Measurements from ENCODE around the gene FGD6.
"Not testable (repeated sequence)": the region's sequence is repeated elsewhere in the genome, so short reads cannot be mapped to it uniquely, and the experiment has no call there.

Gene FGD6

DNA sequence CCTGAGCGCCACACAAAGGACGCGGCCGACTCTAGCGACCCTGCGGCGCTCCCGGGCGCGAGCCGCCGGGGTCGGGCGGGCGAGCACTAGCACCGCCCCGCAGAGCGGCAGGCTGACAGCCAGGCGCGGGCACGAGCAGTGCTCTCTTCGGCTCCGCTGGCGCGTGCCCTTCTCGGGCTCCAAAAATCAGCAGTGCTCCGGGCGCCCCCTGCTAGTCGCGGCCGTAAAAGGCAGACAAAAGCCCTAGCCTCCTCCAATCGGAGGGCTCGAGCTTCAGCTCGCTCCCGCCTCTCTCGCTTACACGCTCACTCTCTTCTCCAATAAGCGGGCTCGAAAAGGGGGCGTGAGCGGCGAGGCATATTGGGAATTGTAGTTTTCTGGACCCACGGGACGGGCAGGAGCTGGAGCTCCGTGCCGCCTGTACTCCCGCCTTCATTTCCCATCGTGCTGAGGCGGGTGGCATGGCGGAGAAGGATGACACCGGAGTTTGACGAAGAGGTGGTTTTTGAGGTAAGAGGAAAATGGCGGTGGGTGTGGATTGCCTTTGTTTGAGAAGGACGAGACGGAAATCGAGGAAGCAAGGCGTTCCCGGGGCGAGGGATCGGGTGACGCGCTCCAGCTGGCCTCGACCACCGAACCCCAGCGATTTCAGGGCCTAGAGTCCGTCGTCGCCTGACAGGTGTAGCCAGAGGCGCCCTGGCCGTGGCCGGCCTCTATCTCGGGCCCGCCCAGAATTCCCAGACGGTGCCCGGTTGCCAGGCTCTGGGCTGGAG, at the start of gene FGD6, which contains the start of gene VEZT:
FGD6 (minus strand) TSS at position 91 of the 773 bp plus-strand sequence. CDS start 227 bp downstream, outside the sequence.
VEZT (plus strand) TSS at position 431 of the 773 bp plus-strand sequence; CDS start at position 475, 44 bp downstream.
- DNase-seq (ENCODE audit: low read depth, low spot score), result peak; percentile 98

DNA sequence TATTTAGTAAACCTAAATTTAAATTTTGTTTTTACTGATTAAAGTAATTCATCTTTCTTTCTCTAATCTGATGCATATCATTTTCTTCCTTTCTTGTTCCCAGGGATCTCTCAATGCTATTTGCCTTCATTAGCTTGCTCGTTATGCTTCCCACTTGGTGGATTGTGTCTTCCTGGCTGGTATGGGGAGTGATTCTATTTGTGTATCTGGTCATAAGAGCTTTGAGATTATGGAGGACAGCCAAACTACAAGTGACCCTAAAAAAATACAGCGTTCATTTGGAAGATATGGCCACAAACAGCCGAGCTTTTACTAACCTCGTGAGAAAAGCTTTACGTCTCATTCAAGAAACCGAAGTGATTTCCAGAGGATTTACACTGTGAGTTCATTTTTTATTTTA, 49.0 kb upstream of the FGD6 start:
- DNase-seq (ENCODE audit: low read depth, low spot score), result no peak

DNA sequence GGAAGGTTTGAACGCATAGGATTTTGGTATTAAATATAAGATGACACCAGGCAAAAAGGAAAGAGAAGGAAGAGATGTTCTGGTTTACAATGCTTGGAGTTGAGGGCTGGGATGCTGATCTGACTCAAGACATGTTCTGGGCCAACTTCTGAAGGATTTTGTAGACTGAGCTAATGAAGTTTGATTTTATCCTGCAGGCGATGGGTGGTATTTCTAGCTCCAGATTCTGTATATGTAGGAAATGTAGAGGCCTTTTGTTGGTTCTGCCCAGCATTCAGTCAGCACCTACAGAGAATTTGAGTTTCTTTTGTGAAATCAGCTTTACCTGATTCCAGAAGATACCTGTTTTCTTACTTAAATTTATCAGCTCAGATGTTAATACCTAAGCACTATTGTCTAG, 48.5 kb upstream of the FGD6 start:
- DNase-seq (ENCODE audit: low read depth, low spot score), result no peak

DNA sequence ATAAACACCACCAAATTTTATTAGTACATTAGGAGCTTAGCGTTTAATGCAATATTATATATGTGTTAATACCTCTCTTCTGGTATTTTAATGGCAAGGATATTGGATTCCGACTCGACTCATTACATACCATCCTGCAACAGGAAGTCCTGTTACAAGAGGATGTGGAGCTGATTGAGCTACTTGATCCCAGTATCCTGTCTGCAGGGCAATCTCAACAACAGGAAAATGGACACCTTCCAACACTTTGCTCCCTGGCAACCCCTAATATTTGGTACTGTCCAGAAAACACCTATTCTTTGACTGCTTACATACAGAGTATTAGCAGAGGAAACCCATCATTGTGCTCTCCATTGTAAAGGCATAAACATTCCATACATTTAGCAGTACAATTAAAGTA, 45.5 kb upstream of the FGD6 start:
- DNase-seq (ENCODE audit: low read depth, low spot score), result no peak

DNA sequence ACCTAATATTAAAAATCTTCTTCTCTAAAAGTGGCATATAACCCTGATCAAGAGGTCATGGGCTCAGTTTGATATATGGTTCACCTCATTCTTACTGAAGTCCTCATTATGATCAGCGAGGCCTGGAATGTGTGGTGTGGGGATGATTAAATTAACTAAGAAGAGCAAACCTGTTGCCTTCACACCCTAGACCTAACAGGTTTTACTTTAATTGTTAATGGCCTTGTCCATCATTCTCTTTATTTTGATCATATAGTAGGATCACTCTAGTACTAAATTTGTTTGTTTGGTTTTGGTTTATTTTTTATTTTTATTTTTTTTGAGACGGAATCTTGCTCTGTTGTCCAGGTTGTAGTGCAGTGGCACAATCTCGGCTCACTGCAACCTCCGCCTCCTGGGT, 43.8 kb upstream of the FGD6 start:
- no peak for DNase-seq (ENCODE audit: low read depth, low spot score)

DNA sequence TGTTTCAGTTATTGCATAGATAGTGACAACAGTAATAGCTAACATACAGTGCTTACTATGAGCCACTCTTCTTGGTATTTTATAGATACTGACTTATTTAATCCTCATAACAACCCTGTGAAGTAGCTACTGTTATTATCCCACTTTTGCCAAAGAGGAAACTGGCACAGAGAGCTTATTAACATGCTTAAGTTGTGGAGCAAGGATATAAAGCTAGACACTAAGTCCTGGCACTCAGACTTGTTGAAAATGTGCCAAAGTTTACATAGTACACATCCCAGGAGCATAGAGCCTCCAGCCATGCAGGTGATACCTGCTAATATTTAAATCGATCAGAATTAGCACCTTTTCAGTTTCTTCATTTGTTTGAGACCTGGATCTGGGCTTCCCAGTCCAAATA, 42.1 kb upstream of the FGD6 start:
- no peak for DNase-seq (ENCODE audit: low read depth, low spot score)

DNA sequence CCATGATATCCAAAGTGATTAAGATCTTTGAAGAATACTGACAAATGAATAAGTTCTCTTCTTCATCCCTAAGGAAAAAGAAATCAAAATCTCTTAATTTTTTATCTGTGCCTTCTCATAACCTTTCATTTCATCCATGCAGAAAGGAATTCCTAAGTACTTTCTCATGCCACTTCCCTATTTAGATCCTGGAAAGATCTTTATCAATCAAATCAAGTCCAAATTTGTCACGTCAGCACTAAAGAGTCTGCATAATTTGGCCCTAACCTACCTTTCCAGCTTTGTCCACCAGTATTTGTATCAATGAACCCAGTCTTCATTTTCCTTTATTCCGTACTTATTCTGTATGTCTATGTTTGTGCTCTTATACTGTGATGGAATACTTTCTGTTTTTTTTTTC, 41.5 kb upstream of the FGD6 start:
- no peak for DNase-seq (ENCODE audit: low read depth, low spot score)

DNA sequence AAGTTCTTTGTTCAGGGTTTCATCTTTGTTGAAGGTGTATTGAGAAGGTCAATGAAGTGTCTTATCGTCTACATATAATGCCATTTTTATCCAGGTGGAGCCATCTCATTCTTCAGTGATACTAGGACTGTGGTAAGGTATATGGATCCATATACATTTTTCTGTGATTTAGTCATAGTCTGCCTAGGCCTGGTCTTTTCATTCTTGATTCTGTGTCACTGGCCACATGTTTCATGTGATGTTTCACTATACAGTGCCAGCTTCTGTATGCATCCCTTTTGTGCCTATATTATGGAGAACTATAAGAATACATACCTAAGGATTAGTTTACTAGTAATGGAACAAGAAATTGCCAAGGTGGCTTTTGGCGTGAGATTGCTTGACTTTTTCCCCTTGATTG, 40.9 kb upstream of the FGD6 start:
- no peak for DNase-seq (ENCODE audit: low read depth, low spot score)

DNA sequence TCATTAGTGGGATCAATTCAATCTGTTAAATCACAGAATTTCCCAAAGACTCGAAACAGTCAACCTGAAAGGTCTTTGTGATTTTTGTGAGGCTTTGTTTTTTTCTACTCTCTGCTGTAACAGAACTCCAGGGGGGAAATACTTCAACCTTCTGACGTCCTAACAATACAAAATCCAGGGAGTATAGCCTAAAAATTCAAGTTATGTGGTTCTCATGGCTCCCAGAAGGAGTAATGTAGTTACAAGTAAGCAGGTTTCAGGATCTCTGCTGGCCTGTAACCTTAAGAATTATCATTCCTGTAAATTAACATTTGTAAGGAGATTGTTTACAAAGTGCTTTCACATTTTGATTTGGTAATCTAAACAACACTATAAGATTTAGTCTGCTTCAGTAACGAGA, 40.3 kb upstream of the FGD6 start:
- no peak for DNase-seq (ENCODE audit: low read depth, low spot score)

DNA sequence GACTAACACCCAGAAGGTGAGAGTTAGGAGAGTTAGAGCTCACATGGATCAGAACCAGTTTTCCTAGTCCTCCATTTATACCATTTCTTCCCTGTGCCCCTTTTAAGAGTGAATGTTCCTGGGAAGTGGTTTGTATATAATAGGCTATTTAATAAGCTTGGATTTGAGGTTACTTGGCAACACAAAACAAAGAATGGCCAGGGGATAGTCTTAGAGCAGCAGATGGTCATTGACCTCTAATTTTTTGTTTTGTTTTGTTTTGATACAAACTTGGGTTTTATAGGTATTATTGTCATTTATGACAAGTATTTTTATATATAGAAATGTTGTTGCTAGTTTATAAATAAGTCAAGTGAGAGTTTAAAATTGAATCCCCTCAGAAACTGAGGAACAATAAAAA, 36.1 kb upstream of the FGD6 start:
- no peak for DNase-seq (ENCODE audit: low read depth, low spot score)

DNA sequence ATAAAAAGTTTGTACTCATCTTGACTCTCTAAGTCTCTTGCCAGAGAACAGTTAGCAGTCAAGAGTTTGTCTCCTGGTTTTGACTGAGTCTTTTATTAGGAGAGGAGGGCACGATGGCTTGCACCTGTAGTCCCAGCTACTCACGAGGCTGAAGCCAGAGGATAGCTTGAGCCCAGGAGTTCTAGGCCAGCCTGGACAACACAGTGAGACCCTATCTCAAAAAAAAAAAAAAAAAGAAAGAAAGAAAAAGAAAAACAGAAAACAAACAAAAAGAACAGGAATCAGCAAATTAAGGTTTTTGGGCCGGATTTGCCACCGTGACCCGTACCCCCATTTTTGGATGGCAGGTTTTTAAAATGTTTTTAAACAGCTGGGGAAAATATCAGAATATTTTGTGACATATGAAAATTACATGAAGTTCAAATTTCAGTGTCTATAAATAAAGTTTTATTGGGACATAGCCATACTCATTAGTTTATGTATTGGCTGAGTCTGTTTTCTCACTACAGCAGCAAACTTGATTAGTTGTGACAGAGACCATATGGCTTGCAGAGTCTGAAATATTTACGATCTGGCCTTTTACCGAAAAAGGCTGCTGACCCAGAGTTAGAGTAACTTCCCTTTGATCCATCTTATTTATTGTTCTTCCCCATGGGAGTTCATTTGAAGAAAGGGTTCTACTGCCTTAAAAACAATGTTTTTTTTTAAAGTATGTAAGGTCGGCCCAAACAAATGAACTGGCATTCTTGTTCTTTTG, 31.5 kb upstream of the FGD6 start:
- DNase-seq (ENCODE audit: low read depth, low spot score), result no peak

DNA sequence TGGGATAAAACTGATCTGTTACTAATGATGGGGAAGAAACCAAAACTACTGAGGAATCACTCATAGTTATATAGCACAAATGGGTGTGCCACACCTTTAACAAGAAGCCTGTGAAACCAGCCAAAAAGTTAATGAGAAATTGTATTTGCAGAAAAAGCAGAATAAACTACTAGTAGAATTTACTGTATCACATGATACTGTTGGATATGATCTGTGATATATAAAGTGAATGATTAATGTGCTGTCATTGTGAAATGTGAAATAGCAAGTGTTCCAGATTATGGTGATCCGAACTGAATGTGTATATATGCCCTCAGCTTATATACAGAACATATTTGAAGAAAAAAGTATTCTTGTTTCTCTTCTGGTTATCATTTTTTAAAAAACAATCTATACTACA, 30.8 kb upstream of the FGD6 start:
- DNase-seq (ENCODE audit: low read depth, low spot score), result no peak

DNA sequence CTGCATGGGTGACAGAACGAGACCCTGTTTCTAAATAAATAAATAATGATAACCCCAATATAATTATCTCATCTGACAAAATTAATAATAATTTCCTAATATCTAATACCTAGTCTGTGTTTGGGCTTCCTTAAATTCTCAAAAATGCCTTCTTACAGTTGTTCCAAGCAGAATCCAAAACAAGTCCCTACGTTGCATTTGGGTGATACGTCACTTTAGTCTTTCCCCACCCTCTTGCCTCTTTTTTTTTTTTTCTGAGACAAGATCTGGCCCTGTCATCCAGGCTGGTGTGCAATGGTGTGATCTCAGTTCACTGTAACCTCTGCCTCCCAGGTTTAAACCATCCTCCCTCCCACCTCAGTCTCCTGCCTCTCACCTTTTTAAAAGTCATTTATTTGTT, 27.1 kb upstream of the FGD6 start:
- no peak for DNase-seq (ENCODE audit: low read depth, low spot score)

DNA sequence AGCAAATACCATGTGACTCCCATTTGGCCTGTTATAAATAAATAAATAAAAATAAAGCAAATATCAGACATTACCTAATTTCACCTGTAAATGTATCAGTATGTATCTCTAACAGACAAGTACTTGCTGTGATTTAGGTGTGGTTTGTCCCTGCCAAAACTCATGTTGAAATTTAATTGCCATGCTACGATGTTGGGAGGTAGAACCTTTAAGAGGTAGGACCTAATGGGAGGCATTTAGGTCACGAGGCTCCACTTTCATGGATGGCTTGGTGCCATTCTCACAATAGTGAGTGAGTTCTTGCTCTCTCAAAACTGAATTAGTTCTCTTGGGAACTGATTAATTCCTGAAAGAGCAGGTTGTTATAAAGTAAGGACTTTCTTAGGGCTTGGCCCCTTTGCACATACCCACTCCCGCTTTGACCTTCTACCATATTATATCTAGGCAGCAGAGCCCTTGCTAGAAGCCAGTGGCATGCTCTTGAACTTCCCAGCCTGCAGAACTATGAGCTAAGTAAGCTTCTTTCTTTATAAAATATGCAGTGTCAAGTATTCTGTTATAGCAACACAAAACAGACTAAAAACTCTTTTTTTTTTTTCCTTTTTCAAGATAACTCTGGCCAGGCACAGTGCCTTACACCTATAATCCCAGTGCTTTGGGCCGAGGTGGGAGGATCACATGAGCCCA, 26.4 kb upstream of the FGD6 start:
- DNase-seq (ENCODE audit: low read depth, low spot score), result no peak

DNA sequence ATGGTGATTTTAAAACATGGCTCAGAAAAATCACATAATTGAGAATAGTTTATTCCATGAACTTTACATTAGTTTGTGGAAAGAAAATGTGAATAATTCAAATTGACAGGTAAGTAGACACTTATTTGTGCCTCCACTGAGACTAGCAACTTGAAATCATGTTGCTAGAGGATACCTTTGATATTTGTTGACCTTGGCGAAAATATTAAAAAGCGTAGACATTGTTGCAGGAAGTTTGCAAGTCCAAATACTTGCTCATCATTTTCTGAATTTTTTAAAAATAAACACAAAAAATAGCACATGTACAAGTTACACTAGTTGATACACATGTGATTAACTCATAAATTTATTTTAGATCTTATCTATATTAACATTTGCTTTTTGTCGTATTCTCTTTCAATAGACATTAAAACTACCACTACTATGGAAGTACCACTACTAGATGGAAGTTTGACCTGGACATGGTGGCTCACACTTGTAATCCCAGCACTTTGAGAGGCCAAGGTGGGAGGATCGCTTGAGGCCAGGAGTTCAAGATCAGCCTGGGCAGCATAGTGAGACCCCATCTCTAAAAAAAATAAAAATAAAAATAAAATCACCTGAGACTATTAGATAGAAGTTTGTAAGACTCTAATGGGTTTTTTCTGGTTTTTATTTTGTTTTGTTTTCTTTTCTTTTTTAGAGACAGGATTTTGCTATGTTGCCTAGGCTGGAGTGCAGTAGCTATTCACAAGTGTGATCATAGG, 24.7 kb upstream of the FGD6 start:
- DNase-seq (ENCODE audit: low read depth, low spot score), result no peak

DNA sequence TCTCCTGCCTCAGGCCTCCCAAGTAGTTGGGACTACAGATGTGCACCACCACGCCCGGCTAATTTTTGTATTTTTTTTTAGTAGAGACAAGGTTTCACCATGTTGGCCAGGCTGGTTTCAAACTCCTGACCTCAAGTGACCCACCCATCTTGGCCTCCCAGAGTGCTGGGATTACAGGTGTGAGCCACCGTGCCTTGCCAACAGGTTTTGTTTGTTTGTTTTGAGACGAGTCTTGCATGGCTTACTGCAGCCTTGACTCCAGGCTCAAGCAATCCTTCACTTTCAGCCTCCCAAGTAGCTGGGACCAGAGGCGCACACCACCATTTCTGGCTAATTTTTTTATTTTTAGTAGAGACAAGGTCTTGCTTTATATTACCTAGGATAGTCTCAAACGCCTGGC, 23.9 kb upstream of the FGD6 start:
- not testable (repeated sequence) for DNase-seq (ENCODE audit: low read depth, low spot score)

DNA sequence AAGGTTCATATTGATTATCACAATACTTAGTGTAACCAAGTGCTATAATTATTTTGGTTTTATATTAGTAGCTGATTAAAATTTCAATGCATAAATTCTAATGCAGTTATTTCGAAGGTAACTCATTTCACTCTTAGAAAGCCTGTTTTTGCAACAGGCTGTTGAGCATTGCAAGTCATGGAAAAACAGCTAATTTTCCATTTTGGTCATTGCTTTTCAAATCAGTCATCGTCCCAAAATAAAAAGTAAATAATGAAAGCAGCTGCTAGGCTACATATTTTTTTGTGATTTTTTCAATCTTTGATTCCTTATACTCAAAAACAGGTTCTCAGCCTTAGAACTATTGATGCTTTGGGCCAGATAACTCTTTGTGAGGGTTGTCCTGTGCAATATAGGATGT, 23.3 kb upstream of the FGD6 start:
- DNase-seq (ENCODE audit: low read depth, low spot score), result no peak

DNA sequence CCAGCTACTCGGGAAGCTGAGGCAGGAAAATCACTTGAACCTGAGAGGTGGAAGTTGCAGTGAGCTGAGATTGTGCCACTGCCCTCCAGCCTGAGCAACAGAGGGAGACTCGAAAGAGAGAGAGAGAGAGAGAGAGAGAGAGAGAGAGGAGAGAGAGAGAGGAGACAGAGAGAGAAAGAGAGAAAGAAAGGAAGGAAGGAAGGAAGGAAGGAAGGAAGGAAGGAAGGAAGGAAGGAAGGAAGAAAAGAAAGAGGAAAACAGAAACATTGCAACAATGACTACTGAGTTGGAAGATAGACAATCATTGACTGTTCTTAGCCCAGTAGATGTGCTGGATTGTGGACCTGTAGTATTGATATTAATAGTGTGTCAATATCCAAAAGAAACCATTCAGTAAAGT, 22.6 kb upstream of the FGD6 start:
- DNase-seq (ENCODE audit: low read depth, low spot score), result not testable (repeated sequence)

DNA sequence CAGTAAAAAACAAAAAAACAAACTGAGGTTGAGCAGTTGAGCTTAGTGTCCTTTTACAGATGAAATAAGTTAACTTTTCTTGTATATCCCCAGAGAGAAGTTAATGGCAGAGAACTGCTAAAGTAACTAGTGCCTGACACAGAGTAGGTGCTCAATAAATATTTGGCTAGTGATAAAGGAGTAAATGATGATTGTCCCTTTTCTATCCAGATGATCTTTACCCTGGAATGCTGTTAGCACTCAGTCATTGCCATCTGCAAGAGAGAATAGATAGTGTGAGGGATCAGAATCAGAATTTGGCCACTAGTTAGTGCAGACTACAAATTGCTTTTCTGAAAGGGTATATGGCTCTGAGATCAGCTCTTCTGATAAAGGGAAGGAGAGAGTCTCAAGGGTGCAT, 21.9 kb upstream of the FGD6 start:
- DNase-seq (ENCODE audit: low read depth, low spot score), result no peak

DNA sequence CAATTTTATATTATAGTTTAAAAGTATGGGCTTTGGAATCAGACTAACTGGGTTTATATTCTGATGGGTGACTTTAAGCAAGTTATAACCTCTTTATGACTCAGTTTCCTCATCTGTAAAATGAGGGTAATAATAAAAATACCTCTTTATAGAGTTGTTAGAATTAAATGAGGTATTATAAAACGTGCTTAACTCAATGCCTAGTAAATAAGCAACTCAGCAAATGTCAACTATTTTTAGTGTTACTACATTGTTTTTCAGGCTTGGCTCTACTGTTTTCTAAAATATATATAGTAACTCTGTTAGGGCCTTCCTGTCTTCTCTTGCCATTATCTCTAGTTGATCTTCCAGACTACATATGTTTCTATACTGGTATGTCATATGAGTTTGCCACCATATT, 20.9 kb upstream of the FGD6 start:
- no peak for DNase-seq (ENCODE audit: low read depth, low spot score)

DNA sequence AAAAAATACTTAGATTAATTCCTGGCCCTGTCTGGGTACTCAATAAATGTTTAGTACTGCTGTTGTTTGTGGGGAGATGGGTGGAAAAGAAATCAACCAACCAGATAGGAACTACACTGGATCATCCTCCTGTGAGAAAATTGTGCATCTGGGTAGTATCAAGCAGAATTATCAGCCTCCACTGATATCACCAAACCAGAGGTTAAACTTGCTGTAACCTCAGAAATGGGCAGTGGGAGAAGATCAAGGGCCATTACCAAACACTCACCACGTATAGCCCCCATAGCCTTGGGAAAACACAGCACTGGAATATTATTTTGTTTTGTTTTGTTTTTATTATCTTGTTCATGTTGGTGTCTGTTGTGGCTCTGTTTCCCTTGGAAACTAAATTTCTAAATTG, 20.0 kb upstream of the FGD6 start:
- no peak for DNase-seq (ENCODE audit: low read depth, low spot score)

DNA sequence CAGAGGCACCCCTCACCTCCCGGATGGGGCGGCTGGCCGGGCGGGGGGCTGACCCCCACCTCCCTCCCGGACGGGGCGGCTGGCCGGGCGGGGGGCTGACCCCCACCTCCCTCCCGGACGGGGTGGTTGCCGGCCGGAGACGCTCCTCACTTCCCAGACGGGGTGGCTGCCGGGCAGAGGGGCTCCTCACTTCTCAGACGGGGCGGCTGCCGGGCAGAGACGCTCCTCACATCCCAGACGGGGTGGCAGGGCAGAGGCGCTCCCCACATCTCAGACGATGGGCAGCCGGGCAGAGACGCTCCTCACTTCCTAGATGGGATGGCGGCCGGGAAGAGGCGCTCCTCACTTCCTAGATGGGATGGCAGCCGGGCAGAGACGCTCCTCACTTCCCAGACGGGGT, 18.4 kb upstream of the FGD6 start:
- not testable (repeated sequence) for DNase-seq (ENCODE audit: low read depth, low spot score)
